H1 (cell line): ENCODE data around the gene ARHGEF3. TPM values are rescaled to one million over a fixed set of nuclear protein-coding genes. Genes with fewer than 3 reads are reported as not detected.

Experiments used
- CTCF ChIA-PET: fragments of 300-600 bp; sonication (Branson Sonifier 250); formaldehyde crosslinking; loops from one replicate; lab custom pipeline; 2021; ENCODE audit not compliant: partially characterized antibody; lab: Charles Lee
- POLR2A ChIA-PET: fragments of 300-600 bp; sonication (Branson Sonifier 250); formaldehyde crosslinking; loops from one replicate; lab custom pipeline; 2021; ENCODE audit warnings: inconsistent platforms; ENCODE audit not compliant: partially characterized antibody; lab: Charles Lee
- DNase-seq, 2 experiments: peaks; one replicate each; pipeline versions ENCODE4 v3.0.0 to v3.0.0-alpha.2; 2010 to 2022; ENCODE audit warnings: low spot score in 2 of 2, low read depth in 1 of 2, mixed read lengths in 1 of 2
- FAIRE-seq: peaks from 2 replicates; lab custom pipeline; 2011; peaks lifted over from hg19 to GRCh38; lab: Jason Lieb, UNC
- H2AFZ ChIP-seq: 2 replicates; pipeline ENCODE4 v1.8.1; 2012; ENCODE audit warnings: low read length, inconsistent platforms
- H2AK5ac ChIP-seq: 2 replicates; pipeline ENCODE4 v1.6.1; 2013; ENCODE audit warnings: low read depth, low read length
- H2BK120ac ChIP-seq: replicated peaks from 2 replicates; pipeline ENCODE3; 2013; ENCODE audit warnings: low read depth, low read length, inconsistent platforms
- H2BK12ac ChIP-seq: 2 replicates; pipeline ENCODE4 v1.6.1; 2013; ENCODE audit warnings: low read depth, low read length
- H2BK15ac ChIP-seq: 2 replicates; pipeline ENCODE4 v1.6.1; 2013; ENCODE audit warnings: low read length
- H2BK20ac ChIP-seq: 2 replicates; pipeline ENCODE4 v1.6.1; 2013; ENCODE audit warnings: low read length
- H2BK5ac ChIP-seq: 2 replicates; pipeline ENCODE4 v1.6.1; 2013; ENCODE audit warnings: low read depth, low read length
- H3K14ac ChIP-seq: 2 replicates; pipeline ENCODE4 v1.6.1; 2013; ENCODE audit warnings: inconsistent platforms; ENCODE audit not compliant: insufficient read length
- H3K18ac ChIP-seq: 2 replicates; pipeline ENCODE4 v1.6.1; 2013; ENCODE audit warnings: low read length; ENCODE audit errors: extremely low read depth
- H3K23ac ChIP-seq: 2 replicates; pipeline ENCODE4 v1.6.1; 2013; ENCODE audit warnings: inconsistent platforms; ENCODE audit not compliant: insufficient read length
- H3K23me2 ChIP-seq: 2 replicates; pipeline ENCODE4 v1.6.1; 2013; ENCODE audit warnings: low read depth, low read length
- H3K27ac ChIP-seq: 2 replicates; pipeline ENCODE4 v1.6.1; 2011; ENCODE audit warnings: low read depth, low read length, inconsistent platforms
- H3K27me3 ChIP-seq, 4 experiments: replicated peaks in 1 of 4; 1 replicate in 1 of 4; 2 replicates in 3 of 4; pipeline versions ENCODE4 v1.6.1 to v1.8.1; 2011 to 2013; ENCODE audit warnings: low read length in 3 of 4, mild to moderate bottlenecking in 3 of 4, inconsistent platforms in 2 of 4, mixed read lengths in 2 of 4, moderate library complexity in 1 of 4; ENCODE audit not compliant: control insufficient read depth in 3 of 4, insufficient read depth in 3 of 4; ENCODE audit errors: extremely low read depth in 1 of 4
- H3K36me3 ChIP-seq, 4 experiments: 2 replicates each; pipeline versions ENCODE4 v1.6.1 to v1.8.1; 2011 to 2013; ENCODE audit warnings: mild to moderate bottlenecking in 4 of 4, low read length in 3 of 4, moderate library complexity in 2 of 4, control low read depth in 1 of 4, inconsistent platforms in 1 of 4; ENCODE audit not compliant: insufficient read depth in 4 of 4, control insufficient read depth in 2 of 4
- H3K4ac ChIP-seq: replicated peaks from 2 replicates; pipeline ENCODE3; 2013; ENCODE audit warnings: low read length, low read depth, mixed read lengths, inconsistent platforms; ENCODE audit not compliant: insufficient read length
- H3K4me1 ChIP-seq, 4 experiments: replicated peaks in 1 of 4; 1 replicate in 1 of 4; 2 replicates in 3 of 4; pipeline versions ENCODE4 v1.6.1 to v1.8.1; 2011 to 2013; ENCODE audit warnings: low read length in 3 of 4, inconsistent platforms in 2 of 4, mixed read lengths in 1 of 4; ENCODE audit not compliant: insufficient read depth in 4 of 4, control insufficient read depth in 3 of 4
- H3K4me2 ChIP-seq, 2 experiments: 2 replicates each; pipeline versions ENCODE4 v1.6.1 to v1.8.1; 2011 to 2013; ENCODE audit warnings: low read depth in 2 of 2, low read length in 2 of 2, control low read depth in 1 of 2, inconsistent platforms in 1 of 2, mild to moderate bottlenecking in 1 of 2; ENCODE audit not compliant: insufficient read depth in 1 of 2
- H3K4me3 ChIP-seq, 4 experiments: fragments of 200-600, 300-600 bp in 1 of 4; sonication (generic), shearing (Covaris generic), sonication (Bioruptor Twin) in 1 of 4; 2 replicates each; pipeline versions ENCODE4 v1.5.1 to v1.8.1; 2011 to 2016; ENCODE audit warnings: low read length in 4 of 4, low read depth in 3 of 4, control low read depth in 2 of 4, inconsistent platforms in 2 of 4, mild to moderate bottlenecking in 2 of 4, mixed read lengths in 1 of 4, moderate library complexity in 1 of 4; ENCODE audit not compliant: insufficient read depth in 2 of 4; ENCODE audit errors: extremely low read depth in 1 of 4
- H3K56ac ChIP-seq: replicated peaks from 2 replicates; pipeline ENCODE3; 2013; ENCODE audit warnings: low read depth, mild to moderate bottlenecking, mixed read lengths, low read length, inconsistent platforms; ENCODE audit not compliant: insufficient read length
- H3K79me1 ChIP-seq: 2 replicates; pipeline ENCODE4 v1.6.1; 2013; ENCODE audit warnings: low read depth, low read length, control low read depth
- H3K79me2 ChIP-seq, 2 experiments: 2 replicates each; pipeline versions ENCODE4 v1.6.1 to v1.8.1; 2012 to 2013; ENCODE audit warnings: low read length in 2 of 2, mild to moderate bottlenecking in 2 of 2, inconsistent platforms in 1 of 2; ENCODE audit not compliant: insufficient read depth in 2 of 2, control insufficient read depth in 1 of 2
- H3K9ac ChIP-seq, 4 experiments: replicated peaks in 1 of 4; 1 replicate in 1 of 4; 2 replicates in 3 of 4; pipeline versions ENCODE4 v1.6.1 to v1.8.1; 2011 to 2013; ENCODE audit warnings: low read depth in 3 of 4, low read length in 3 of 4, control low read depth in 2 of 4, mild to moderate bottlenecking in 2 of 4, moderate library complexity in 2 of 4, inconsistent platforms in 1 of 4; ENCODE audit errors: extremely low read depth in 1 of 4
- H3K9me3 ChIP-seq, 2 experiments: 2 replicates each; pipeline versions ENCODE4 v1.6.1 to v1.8.1; 2012 to 2013; ENCODE audit warnings: mild to moderate bottlenecking in 2 of 2, moderate library complexity in 2 of 2, control low read depth in 1 of 2, inconsistent platforms in 1 of 2, low read depth in 1 of 2, low read length in 1 of 2, mixed read lengths in 1 of 2; ENCODE audit not compliant: insufficient read depth in 2 of 2
- H4K20me1 ChIP-seq, 2 experiments: replicated peaks in 1 of 2; 2 replicates each; pipeline versions ENCODE3 to v1.8.1; 2011 to 2013; ENCODE audit warnings: inconsistent platforms in 2 of 2, low read length in 2 of 2, mild to moderate bottlenecking in 1 of 2; ENCODE audit not compliant: insufficient read depth in 2 of 2, control insufficient read depth in 1 of 2
- H4K5ac ChIP-seq: 2 replicates; pipeline ENCODE4 v1.6.1; 2013; ENCODE audit warnings: low read length, low read depth, mixed read lengths, inconsistent platforms; ENCODE audit not compliant: insufficient read length
- H4K8ac ChIP-seq: 2 replicates; pipeline ENCODE4 v1.8.0; 2013; ENCODE audit warnings: mild to moderate bottlenecking, moderate library complexity, low read length, inconsistent platforms; ENCODE audit not compliant: insufficient read depth; ENCODE audit errors: extremely low read depth
- H4K91ac ChIP-seq: replicated peaks from 2 replicates; pipeline ENCODE3; 2013; ENCODE audit warnings: low read length, mixed read lengths, inconsistent platforms; ENCODE audit not compliant: insufficient read length
- ASH2L ChIP-seq: fragments of 200-600, 300-600 bp; sonication (generic); IDR thresholded peaks from one replicate; pipeline ENCODE4 v1.7.1; 2017; ENCODE audit warnings: low read length
- BACH1 ChIP-seq: IDR thresholded peaks from 2 replicates; pipeline ENCODE4 v1.6.1; 2012; ENCODE audit warnings: low read length, improper control_type of control experiment
- BRCA1 ChIP-seq: IDR thresholded peaks from 2 replicates; pipeline ENCODE4 v1.6.1; 2012; ENCODE audit warnings: low read depth, low read length, improper control_type of control experiment
- CHD2 ChIP-seq: IDR thresholded peaks from 2 replicates; pipeline ENCODE4 v1.6.1; 2012; ENCODE audit warnings: low read length, improper control_type of control experiment
- CREB1 ChIP-seq: IDR thresholded peaks from 2 replicates; pipeline ENCODE4 v1.6.1; 2012; ENCODE audit warnings: inconsistent platforms
- CTBP2 ChIP-seq: IDR thresholded peaks from 2 replicates; pipeline ENCODE4 v1.7.0; 2011; ENCODE audit warnings: borderline replicate concordance, mild to moderate bottlenecking, moderate library complexity, mixed read lengths, low read length; ENCODE audit not compliant: insufficient read depth, insufficient read length
- EP300 ChIP-seq, 2 experiments: IDR thresholded peaks; 1 replicate in 1 of 2; 2 replicates in 1 of 2; pipeline ENCODE4 v1.6.1; 2011 to 2012; ENCODE audit warnings: low read depth in 2 of 2, low read length in 2 of 2, mild to moderate bottlenecking in 2 of 2, borderline replicate concordance in 1 of 2, inconsistent platforms in 1 of 2, moderate library complexity in 1 of 2
- EZH2 ChIP-seq: fragments of 200-600 bp; sonication (generic); IDR thresholded peaks from 2 replicates; pipeline ENCODE4 v1.7.1; 2012; ENCODE audit warnings: low read depth, mild to moderate bottlenecking, moderate library complexity, low read length, inconsistent platforms; ENCODE audit not compliant: severe bottlenecking
- POU5F1 ChIP-seq: IDR thresholded peaks from 2 replicates; pipeline ENCODE4 v1.6.1; 2011; ENCODE audit warnings: low read depth, mild to moderate bottlenecking, low read length, moderate library complexity
- RBBP5 ChIP-seq: IDR thresholded peaks from 2 replicates; pipeline ENCODE4 v1.7.1; 2012; ENCODE audit warnings: low read depth, mild to moderate bottlenecking, inconsistent platforms, low read length, moderate library complexity, borderline replicate concordance
- RFX5 ChIP-seq: IDR thresholded peaks from 2 replicates; pipeline ENCODE4 v1.6.1; 2011; ENCODE audit warnings: low read depth, low read length, improper control_type of control experiment, borderline replicate concordance
- SUZ12 ChIP-seq: fragments of 200-600 bp; sonication (generic); IDR thresholded peaks from 2 replicates; pipeline ENCODE4 v1.6.1; 2012; ENCODE audit warnings: mild to moderate bottlenecking, inconsistent platforms, low read length, moderate library complexity, mixed read lengths
- TBP ChIP-seq: IDR thresholded peaks from 2 replicates; pipeline ENCODE4 v1.6.1; 2011; ENCODE audit warnings: low read depth, low read length, improper control_type of control experiment
- WGBS, 2 experiments: shearing (Covaris generic) in 1 of 2; methylation state at CpG; one replicate each; pipeline versions ENCODE4 v1.1.6 to v1.1.7; 2013 to 2015; ENCODE audit warnings: low lambda C conversion rate in 2 of 2, mixed read lengths in 2 of 2, inconsistent platforms in 1 of 2, low coverage in 1 of 2, missing lambda C conversion rate in 1 of 2; ENCODE audit not compliant: insufficient replicate concordance in 2 of 2, insufficient coverage in 1 of 2, insufficient read length in 1 of 2; ENCODE audit errors: extremely low coverage in 1 of 2, missing lambda C conversion rate in 1 of 2; 5-methylcytosine and 5-hydroxymethylcytosine counted together
- polyA plus RNA-seq, 7 experiments: library from polyadenylated mRNA; depleted of rRNA in 3 of 7; stranded (reverse) in 5 of 7; unstranded in 2 of 7; fragments of >200 nt in 5 of 7; fragments of 200-250 nt in 2 of 7; gene quantifications; 1 replicate in 5 of 7; 2 replicates in 1 of 7; 4 replicates in 1 of 7; pipeline versions ENCODE4 v1.2.1 to v1.2.3, GENCODE V29; 2011 to 2013; ENCODE audit warnings: missing spikeins in 2 of 7, mixed read lengths in 2 of 7
- total RNA-seq: library from RNA; stranded (reverse); fragmentation: NEBNext Ultra II Directional; extraction: Animal tissue kit (Norgen Biotek cat#: 25700); gene quantifications from 2 replicates; pipeline ENCODE4 v1.2.1, GENCODE V29; 2021
- TF ChIP-seq, protein P1 (sequence below): IDR thresholded peaks from 2 replicates; pipeline ENCODE4 v1.6.1; 2012; ENCODE audit warnings: inconsistent platforms

The ARHGEF3 gene
- total and polyA plus RNA-seq, 2 of the 8 experiments (the other 6 are each of a cell fraction or from before 2014, with no cell fraction given), result 2.8 to 6.0 TPM

DNA sequence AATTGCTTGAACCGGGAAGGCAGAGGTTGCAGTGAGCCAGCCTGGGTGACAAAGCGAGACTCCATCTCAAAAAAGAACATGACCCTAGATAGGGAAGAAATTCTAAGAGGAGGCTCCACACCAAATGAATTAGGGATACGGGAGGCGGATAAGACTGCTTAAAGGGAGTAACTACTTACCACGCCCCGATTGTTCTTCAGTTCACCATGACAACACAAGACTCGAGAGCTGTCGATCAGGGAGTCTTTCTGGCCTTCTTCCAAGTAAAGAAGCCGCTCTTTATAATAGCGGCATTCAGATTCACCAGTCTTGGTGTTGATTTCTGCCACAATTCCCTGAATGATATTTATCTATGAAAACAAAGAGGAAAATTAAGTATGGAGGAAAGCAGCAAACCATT, 64.7 kb downstream of the ARHGEF3 start:
- Histone ChIP-seq H2BK15ac (no peak overlapping the region), H3K36me3 (no peaks in the 10 kb centered on the region), H3K14ac (no peak overlapping the region), H2BK12ac (no peak overlapping the region), H2AFZ (no peak overlapping the region), H4K5ac (no peak overlapping the region), H3K23me2 (no peaks in the 10 kb centered on the region; the same call in 1 of the 2 replicates), H3K27me3 (no peaks in the 10 kb centered on the region), H3K56ac (no peak overlapping the region), H3K18ac (no peak overlapping the region), H2AK5ac (no peak overlapping the region), H3K27ac (no peak overlapping the region), H3K4me1 (peaks cover 0 to 2% (median 0%) of the 10 kb centered on the region in 4 experiments; a peak in 1 of 7 replicates), H2BK5ac (no peak overlapping the region), H4K8ac (no peak overlapping the region), H3K23ac (no peak overlapping the region), H3K9ac (no peak overlapping the region), H3K79me1 (no peaks in the 10 kb centered on the region), H4K20me1 (no peaks in the 10 kb centered on the region), H3K4me3 (no peak overlapping the region), H3K4me2 (no peak overlapping the region), H2BK20ac (no peak overlapping the region), H3K79me2 (no peaks in the 10 kb centered on the region), H3K9me3 (no peaks in the 10 kb centered on the region), H4K91ac (no peak overlapping the region), H3K4ac (no peak overlapping the region), H2BK120ac (no peak overlapping the region)
- no peak for FAIRE-seq
- 95% methylated on average over 10 of the region's 10 CpGs; no CpG with 5 or more reads in 1 of the 2 experiments for WGBS, 2 experiments
- ChIA-PET POLR2A (interaction anchor here (1.4 kb wide), 1 partner anchor 14 kb away, joined by 4 read pairs; no protein-coding TSS in a partner anchor), CTCF (interaction anchor here (0.6 to 1.4 kb wide), 4 partner anchors 33 to 1430 kb away, joined by 3 to 6 read pairs (median 4); no protein-coding TSS in a partner anchor)
- DNase-seq, result no peak
- TF ChIP-seq CREB1 (no peak), BRCA1 (no peak), RBBP5 (no peak), BACH1 (no peak), EP300 (IDR thresholded peaks at IDR 0.05; ENCODE audit: borderline replicate concordance in 1 of 2, low read depth in 2 of 2, low read length in 2 of 2) (no peak), RFX5 (no peak), EZH2 (no peak), CHD2 (no peak), TBP (no peak), SUZ12 (no peak), POU5F1 (no peak), CTBP2 (no peak), ASH2L (no peak)
- TF ChIP-seq, protein P1, sequence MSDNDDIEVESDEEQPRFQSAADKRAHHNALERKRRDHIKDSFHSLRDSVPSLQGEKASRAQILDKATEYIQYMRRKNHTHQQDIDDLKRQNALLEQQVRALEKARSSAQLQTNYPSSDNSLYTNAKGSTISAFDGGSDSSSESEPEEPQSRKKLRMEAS, result no peak
